Prostate gland (tissue), 2 donors: ENCODE measurements around the gene COG8.

Source experiments
- CTCF ChIP-seq, 4 experiments: fragments of 200-600 bp in 2 of 4; fragments of 450-650 bp in 2 of 4; sonication (generic) in 2 of 4; IDR thresholded peaks; 1 replicate in 3 of 4; 2 replicates in 1 of 4; pipeline ENCODE4 v1.5.1; 2016 to 2019; ENCODE audit warnings: antibody characterized with exemption in 4 of 4, mild to moderate bottlenecking in 2 of 4, moderate library complexity in 2 of 4
- POLR2A ChIP-seq: fragments of 450-650 bp; IDR thresholded peaks from one replicate; pipeline ENCODE4 v1.6.1; 2016; ENCODE audit warnings: antibody characterized with exemption, mild to moderate bottlenecking
- POLR2AphosphoS5 ChIP-seq: sonication (generic); formaldehyde crosslinking; IDR thresholded peaks from one replicate; pipeline ENCODE4 v1.6.1; 2017; ENCODE audit warnings: antibody characterized with exemption

GRCh38 chr16:69321080-69321479 lies 18.3 kb downstream of the COG8 start:
- no peak for TF ChIP-seq CTCF (IDR thresholded peaks at IDR 0.05)
- no peak for TF ChIP-seq POLR2A
- TF ChIP-seq POLR2AphosphoS5: no peak
